ENCODE data around the gene PLEKHA1. TPM values are rescaled to one million over a fixed set of nuclear protein-coding genes. Genes with fewer than 3 reads are reported as not detected.

The PLEKHA1 gene
- total and polyA plus RNA-seq, 2 donors (not counting 1 experiment from before 2014, with no cell fraction given): 9.0 to 34.0 TPM

DNA sequence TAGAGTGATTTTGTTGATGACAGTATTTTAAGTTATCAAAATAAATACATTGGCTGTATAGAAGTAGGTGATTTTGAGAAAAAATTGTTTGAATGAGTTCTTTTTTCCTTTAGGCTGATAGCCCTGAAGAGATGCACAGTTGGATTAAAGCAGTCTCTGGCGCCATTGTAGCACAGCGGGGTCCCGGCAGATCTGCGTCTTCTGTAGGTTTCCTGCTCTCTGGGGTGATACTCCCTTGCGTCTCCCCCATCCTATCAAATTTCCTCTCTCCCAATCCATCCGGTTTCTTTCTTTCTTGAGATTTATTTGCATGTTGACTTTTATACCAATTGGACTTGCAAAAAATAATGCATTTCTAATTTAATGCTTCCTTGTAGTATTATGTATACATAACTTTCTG lies 52.3 kb downstream of the PLEKHA1 start:
- no peaks in the 10 kb centered on the region for H4K20me1 ChIP-seq (ENCODE audit: control insufficient read depth, insufficient read depth, low read length, poor library complexity, severe bottlenecking)
- H3K4me1 ChIP-seq (ENCODE audit: control insufficient read depth in 2 of 2, insufficient read depth in 2 of 2, low read length in 2 of 2): peaks cover 20 to 55% of the 10 kb centered on the region in 2 donors
- H3K4me3 Mint-ChIP-seq: peak overlapping the region; percentile 3
- H3K4me2 ChIP-seq (replicated peaks; ENCODE audit: low read depth, low read length, poor library complexity, severe bottlenecking): peak overlapping the region; percentile 58
- H3K4me1 Mint-ChIP-seq: peaks cover 44% of the 10 kb centered on the region
- DNase-seq (no peak), ATAC-seq (ENCODE audit: low read depth) (no peak)
- H3K9ac ChIP-seq (ENCODE audit: low read length): peak overlapping the region; percentile 17
- H3K36me3 ChIP-seq (replicated peaks in 1 of 2; ENCODE audit: control extremely low read depth in 1 of 2, control insufficient read depth in 1 of 2, extremely low read depth in 1 of 2, insufficient read depth in 2 of 2, low read length in 1 of 2): peaks cover 2 to 3% of the 10 kb centered on the region in 2 experiments
- POLR2A ChIA-PET: no interaction called here
- CTCF ChIA-PET: no interaction called here
- no peaks in the 10 kb centered on the region for H3K27me3 ChIP-seq (replicated peaks in 1 of 4; ENCODE audit: control extremely low read depth in 1 of 4, control insufficient read depth in 3 of 4, insufficient read depth in 4 of 4, low read length in 3 of 4)
- intact Hi-C loops (cut with micrococcal nuclease): no loop called here
- peak overlapping the region; percentile 43 for H2AFZ ChIP-seq (ENCODE audit: insufficient read depth, low read depth, low read length, poor library complexity, severe bottlenecking)
- H3K4me3 ChIP-seq (ENCODE audit: control extremely low read depth in 1 of 5, extremely low read depth in 1 of 5, insufficient read depth in 1 of 5, low read depth in 2 of 5, low read length in 4 of 5): peak overlapping the region in 1 of 5 experiments; percentile 37
- H3K9me3 ChIP-seq (ENCODE audit: control extremely low read depth in 1 of 3, control insufficient read depth in 2 of 3, insufficient read depth in 1 of 3, low read length in 2 of 3): peaks cover 0 to 3% (median 0%) of the 10 kb centered on the region in 3 donors
- H3K9me3 Mint-ChIP-seq (ENCODE audit: insufficient read depth): no peaks in the 10 kb centered on the region
- H3K27ac Mint-ChIP-seq: peak overlapping the region; percentile 82
- 96% methylated on average over 4 of the region's 6 CpGs for WGBS (ENCODE audit: insufficient coverage)
- H3K79me2 ChIP-seq (ENCODE audit: control insufficient read depth, insufficient read depth, low read length): no peaks in the 10 kb centered on the region
- H3K27ac ChIP-seq (ENCODE audit: low read length in 2 of 2): peak overlapping the region; percentile 50 to 74
- TF ChIP-seq, protein P1, sequence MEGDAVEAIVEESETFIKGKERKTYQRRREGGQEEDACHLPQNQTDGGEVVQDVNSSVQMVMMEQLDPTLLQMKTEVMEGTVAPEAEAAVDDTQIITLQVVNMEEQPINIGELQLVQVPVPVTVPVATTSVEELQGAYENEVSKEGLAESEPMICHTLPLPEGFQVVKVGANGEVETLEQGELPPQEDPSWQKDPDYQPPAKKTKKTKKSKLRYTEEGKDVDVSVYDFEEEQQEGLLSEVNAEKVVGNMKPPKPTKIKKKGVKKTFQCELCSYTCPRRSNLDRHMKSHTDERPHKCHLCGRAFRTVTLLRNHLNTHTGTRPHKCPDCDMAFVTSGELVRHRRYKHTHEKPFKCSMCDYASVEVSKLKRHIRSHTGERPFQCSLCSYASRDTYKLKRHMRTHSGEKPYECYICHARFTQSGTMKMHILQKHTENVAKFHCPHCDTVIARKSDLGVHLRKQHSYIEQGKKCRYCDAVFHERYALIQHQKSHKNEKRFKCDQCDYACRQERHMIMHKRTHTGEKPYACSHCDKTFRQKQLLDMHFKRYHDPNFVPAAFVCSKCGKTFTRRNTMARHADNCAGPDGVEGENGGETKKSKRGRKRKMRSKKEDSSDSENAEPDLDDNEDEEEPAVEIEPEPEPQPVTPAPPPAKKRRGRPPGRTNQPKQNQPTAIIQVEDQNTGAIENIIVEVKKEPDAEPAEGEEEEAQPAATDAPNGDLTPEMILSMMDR (IDR thresholded peaks at IDR 0.05): no peak
- TF ChIP-seq EZH2 (IDR thresholded peaks at IDR 0.05; ENCODE audit: borderline replicate concordance, insufficient read depth, low read depth, low read length, poor library complexity, severe bottlenecking): no peak
- no peaks in the 10 kb centered on the region for H3K27me3 Mint-ChIP-seq

DNA sequence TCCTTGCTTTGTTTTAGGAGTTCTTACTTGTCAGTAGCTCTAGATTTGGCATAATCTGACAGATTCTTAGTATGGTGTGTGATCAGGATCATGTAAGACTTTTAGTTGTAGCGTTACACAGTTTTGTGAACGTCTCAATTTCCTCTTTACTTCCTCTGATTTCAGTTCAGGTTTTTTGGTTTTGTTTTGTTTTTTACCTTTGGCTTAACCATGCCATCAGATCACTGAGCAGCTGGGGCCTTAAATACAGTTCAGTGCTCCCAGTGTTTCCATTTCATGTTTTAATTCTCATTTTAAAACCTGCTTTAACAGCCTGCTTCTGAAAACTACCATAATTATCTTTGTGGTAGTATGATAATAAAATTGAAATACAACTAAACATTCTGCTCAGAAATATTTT lies 52.8 kb downstream of the PLEKHA1 start:
- no peaks in the 10 kb centered on the region for H3K9me3 Mint-ChIP-seq (ENCODE audit: insufficient read depth)
- peaks cover 2 to 3% of the 10 kb centered on the region in 2 experiments for H3K36me3 ChIP-seq (replicated peaks in 1 of 2; ENCODE audit: control extremely low read depth in 1 of 2, control insufficient read depth in 1 of 2, extremely low read depth in 1 of 2, insufficient read depth in 2 of 2, low read length in 1 of 2)
- peak overlapping the region; percentile 58 for H3K4me2 ChIP-seq (replicated peaks; ENCODE audit: low read depth, low read length, poor library complexity, severe bottlenecking)
- no peaks in the 10 kb centered on the region for H3K79me2 ChIP-seq (ENCODE audit: control insufficient read depth, insufficient read depth, low read length)
- no peak for TF ChIP-seq EZH2 (IDR thresholded peaks at IDR 0.05; ENCODE audit: borderline replicate concordance, insufficient read depth, low read depth, low read length, poor library complexity, severe bottlenecking)
- TF ChIP-seq, protein P1 (IDR thresholded peaks at IDR 0.05): no peak
- ChIA-PET POLR2A (no interaction called here), CTCF (interaction anchor here (1.1 kb wide), 1 partner anchor 9 kb away, joined by 3 read pairs; no protein-coding TSS in a partner anchor)
- peak overlapping the region; percentile 82 for H3K27ac Mint-ChIP-seq
- H3K27ac ChIP-seq (ENCODE audit: low read length in 2 of 2): peak overlapping the region; percentile 50 to 74
- intact Hi-C loops (cut with micrococcal nuclease): no loop called here
- DNase-seq: peak; percentile 14
- no peaks in the 10 kb centered on the region for H3K27me3 Mint-ChIP-seq
- ATAC-seq (ENCODE audit: low read depth): no peak
- peak overlapping the region in 1 of 5 experiments; percentile 37 for H3K4me3 ChIP-seq (ENCODE audit: control extremely low read depth in 1 of 5, extremely low read depth in 1 of 5, insufficient read depth in 1 of 5, low read depth in 2 of 5, low read length in 4 of 5)
- H4K20me1 ChIP-seq (ENCODE audit: control insufficient read depth, insufficient read depth, low read length, poor library complexity, severe bottlenecking): no peaks in the 10 kb centered on the region
- peak overlapping the region; percentile 43 for H2AFZ ChIP-seq (ENCODE audit: insufficient read depth, low read depth, low read length, poor library complexity, severe bottlenecking)
- peaks cover 16 to 51% of the 10 kb centered on the region in 2 donors for H3K4me1 ChIP-seq (ENCODE audit: control insufficient read depth in 2 of 2, insufficient read depth in 2 of 2, low read length in 2 of 2)
- peaks cover 39% of the 10 kb centered on the region for H3K4me1 Mint-ChIP-seq
- peak overlapping the region; percentile 17 for H3K9ac ChIP-seq (ENCODE audit: low read length)
- H3K9me3 ChIP-seq (ENCODE audit: control extremely low read depth in 1 of 3, control insufficient read depth in 2 of 3, insufficient read depth in 1 of 3, low read length in 2 of 3): peaks cover 0 to 3% (median 0%) of the 10 kb centered on the region in 3 donors
- peak overlapping the region; percentile 3 for H3K4me3 Mint-ChIP-seq
- WGBS (ENCODE audit: insufficient coverage): no CpG with 5 or more reads among the region's 2 CpGs
- no peaks in the 10 kb centered on the region for H3K27me3 ChIP-seq (replicated peaks in 1 of 4; ENCODE audit: control extremely low read depth in 1 of 4, control insufficient read depth in 3 of 4, insufficient read depth in 4 of 4, low read length in 3 of 4)

Measured in B cell (primary cell).